ENCODE results near the gene AGMO. TPM values are rescaled to one million over a fixed set of nuclear protein-coding genes. Genes with fewer than 3 reads are reported as not detected.

AGMO gene
- total and polyA plus RNA-seq, 12 donors, result 0.12 to 0.70 (median 0.40) TPM

DNA sequence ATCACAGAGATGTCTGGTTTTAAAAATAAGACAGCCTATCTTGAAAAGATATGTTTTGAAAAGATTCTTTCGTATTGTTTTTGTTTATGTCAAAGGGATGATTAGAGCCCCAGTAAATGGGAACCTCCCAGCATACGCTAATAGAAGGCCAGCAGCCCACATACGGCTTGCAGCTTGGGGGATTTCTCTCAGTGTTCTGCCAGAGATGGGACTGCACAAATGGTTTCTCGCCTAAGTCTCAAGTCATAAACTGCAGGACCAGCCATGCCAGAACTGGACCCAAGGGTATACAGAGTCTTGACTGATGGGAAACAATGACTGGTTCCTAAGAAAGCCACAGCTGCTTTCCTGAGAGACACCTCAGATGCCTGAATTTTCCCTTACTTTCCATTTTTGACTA, 352.4 kb downstream of the AGMO start:
- WGBS, 2 donors, result 66 to 68% methylated on average over 4 of the region's 4 CpGs
- H3K27me3 ChIP-seq, result no peaks in the 10 kb centered on the region
- ATAC-seq (no peak), DNase-seq (no peak)
- TF ChIP-seq, protein P1, sequence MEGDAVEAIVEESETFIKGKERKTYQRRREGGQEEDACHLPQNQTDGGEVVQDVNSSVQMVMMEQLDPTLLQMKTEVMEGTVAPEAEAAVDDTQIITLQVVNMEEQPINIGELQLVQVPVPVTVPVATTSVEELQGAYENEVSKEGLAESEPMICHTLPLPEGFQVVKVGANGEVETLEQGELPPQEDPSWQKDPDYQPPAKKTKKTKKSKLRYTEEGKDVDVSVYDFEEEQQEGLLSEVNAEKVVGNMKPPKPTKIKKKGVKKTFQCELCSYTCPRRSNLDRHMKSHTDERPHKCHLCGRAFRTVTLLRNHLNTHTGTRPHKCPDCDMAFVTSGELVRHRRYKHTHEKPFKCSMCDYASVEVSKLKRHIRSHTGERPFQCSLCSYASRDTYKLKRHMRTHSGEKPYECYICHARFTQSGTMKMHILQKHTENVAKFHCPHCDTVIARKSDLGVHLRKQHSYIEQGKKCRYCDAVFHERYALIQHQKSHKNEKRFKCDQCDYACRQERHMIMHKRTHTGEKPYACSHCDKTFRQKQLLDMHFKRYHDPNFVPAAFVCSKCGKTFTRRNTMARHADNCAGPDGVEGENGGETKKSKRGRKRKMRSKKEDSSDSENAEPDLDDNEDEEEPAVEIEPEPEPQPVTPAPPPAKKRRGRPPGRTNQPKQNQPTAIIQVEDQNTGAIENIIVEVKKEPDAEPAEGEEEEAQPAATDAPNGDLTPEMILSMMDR (IDR thresholded peaks at IDR 0.05), result no peak
- H3K4me3 ChIP-seq, result no peak overlapping the region
- no peak overlapping the region for H3K27ac ChIP-seq
- intact Hi-C loops (cut with DNase I), result no loop called here
- H3K4me1 ChIP-seq, result no peaks in the 10 kb centered on the region
- no peaks in the 10 kb centered on the region for H3K9me3 ChIP-seq
- H3K36me3 ChIP-seq, result no peaks in the 10 kb centered on the region

DNA sequence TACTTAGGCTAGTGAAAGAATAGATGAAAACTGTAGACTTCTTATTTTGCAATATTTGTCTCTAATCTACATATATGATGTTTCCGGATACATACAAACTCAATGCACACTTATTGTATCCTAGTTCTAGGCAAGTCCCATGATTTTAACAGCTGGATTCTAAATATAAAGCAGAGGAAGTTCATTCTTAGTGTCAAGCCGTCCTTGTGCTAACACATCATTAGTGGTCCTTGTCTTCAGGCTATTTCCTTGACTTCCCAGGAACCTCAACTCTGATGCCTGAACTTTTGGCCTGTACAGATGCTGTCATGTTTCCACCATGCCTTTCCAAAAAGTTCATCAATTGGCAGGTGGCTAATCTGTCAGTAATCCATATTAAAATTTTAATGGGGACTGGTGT, 357.4 kb downstream of the AGMO start:
- H3K4me1 ChIP-seq, result no peaks in the 10 kb centered on the region
- TF ChIP-seq, protein P1 (IDR thresholded peaks at IDR 0.05), result no peak
- H3K36me3 ChIP-seq, result no peaks in the 10 kb centered on the region
- no peaks in the 10 kb centered on the region for H3K27me3 ChIP-seq
- no peak overlapping the region for H3K27ac ChIP-seq
- ATAC-seq, result no peak
- no peak for DNase-seq
- intact Hi-C loops (cut with DNase I), result no loop called here
- no peaks in the 10 kb centered on the region for H3K9me3 ChIP-seq
- 44 to 50% methylated on average over 2 of the region's 2 CpGs for whole genome bisulfite sequencing, 2 donors
- H3K4me3 ChIP-seq, result no peak overlapping the region

DNA sequence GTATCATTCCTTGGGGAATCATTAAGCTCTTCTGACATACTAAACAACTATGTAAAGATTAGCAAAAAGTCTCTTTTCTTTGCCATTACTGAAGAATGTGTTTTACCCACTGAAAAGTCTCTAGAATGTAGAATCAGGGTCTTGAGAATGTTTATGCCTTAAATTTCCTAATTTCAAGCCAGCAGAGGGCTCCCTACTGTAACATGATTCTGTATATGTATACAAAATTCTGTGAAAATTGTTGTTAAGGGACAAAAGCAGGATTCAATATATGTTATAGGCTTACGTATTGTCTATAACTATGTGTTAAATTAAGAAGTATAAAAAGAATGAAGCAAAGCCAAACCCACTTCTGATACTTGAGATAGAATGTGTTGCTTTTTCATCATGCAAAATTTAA, 362.3 kb downstream of the AGMO start:
- Histone ChIP-seq H3K4me3 (no peak overlapping the region), H3K27ac (no peak overlapping the region), H3K4me1 (peaks cover 0 to 5% (median 0%) of the 10 kb centered on the region in 9 donors), H3K9me3 (no peaks in the 10 kb centered on the region), H3K27me3 (no peaks in the 10 kb centered on the region), H3K36me3 (no peaks in the 10 kb centered on the region)
- 65 to 66% methylated on average over 1 of the region's 1 CpG for WGBS, 2 donors
- intact Hi-C loops (cut with DNase I), result loop anchor here in 1 of 10 donors (10.0 kb wide), 1 partner anchor 65 kb away; no protein-coding TSS in a partner anchor
- TF ChIP-seq, protein P1 (IDR thresholded peaks at IDR 0.05), result peak in 5 of 9 donors; percentile 36 to 53 (median 37)
- DNase-seq (no peak), ATAC-seq (no peak)

DNA sequence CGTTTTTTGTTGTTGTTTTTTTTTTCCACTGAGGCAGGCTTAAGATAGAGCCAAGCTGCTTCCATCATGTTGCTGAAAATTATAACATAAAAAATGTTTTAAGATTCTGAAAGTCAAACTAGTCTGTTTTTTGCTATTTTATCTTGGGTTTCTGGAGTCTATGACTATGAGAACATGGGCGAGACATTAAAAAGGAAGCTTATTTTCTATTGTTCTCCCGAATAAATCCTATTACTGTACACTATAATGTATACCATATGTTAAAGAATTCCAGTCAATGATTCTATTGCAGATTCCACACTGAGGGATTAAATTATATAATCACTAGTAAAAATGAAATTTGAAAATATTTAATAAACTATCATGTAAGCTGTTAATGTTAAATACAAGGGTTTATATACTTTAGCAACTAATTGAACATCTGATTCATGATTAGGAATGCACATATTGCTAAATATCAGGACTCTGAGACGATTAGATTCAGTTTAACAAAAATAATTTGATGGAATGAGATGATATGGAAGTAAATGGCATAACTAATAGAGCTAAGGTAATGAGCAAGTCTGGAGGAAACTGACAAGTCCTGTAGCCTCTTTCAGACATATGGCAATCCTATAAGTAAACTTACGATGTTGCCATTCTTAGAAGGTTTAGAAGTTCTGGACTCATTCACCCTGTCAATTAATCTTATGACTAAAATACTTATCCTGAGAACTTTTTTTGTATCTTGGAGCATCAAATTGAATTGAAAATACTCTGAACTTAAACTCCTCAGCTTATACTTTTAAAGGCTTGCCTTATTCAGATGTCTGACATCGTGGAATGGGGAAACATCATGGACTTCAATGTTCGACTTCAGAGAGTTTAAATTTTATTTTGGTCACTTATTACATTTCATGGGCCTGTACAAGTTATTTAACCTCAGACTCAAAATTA, 364.5 kb downstream of the AGMO start:
- ATAC-seq (no peak), DNase-seq (no peak)
- TF ChIP-seq, protein P1 (IDR thresholded peaks at IDR 0.05), result no peak
- no peaks in the 10 kb centered on the region for H3K27me3 ChIP-seq
- intact Hi-C loops (cut with DNase I), result loop anchor here in 1 of 10 donors (10.0 kb wide), 1 partner anchor 63 kb away; no protein-coding TSS in a partner anchor
- no peaks in the 10 kb centered on the region for H3K36me3 ChIP-seq
- H3K27ac ChIP-seq, result no peak overlapping the region
- peaks cover 0 to 3% (median 0%) of the 10 kb centered on the region in 11 donors for H3K9me3 ChIP-seq
- peaks cover 0 to 5% (median 0%) of the 10 kb centered on the region in 9 donors for H3K4me1 ChIP-seq
- 75 to 77% methylated on average over 7 of the region's 7 CpGs for WGBS, 2 donors
- H3K4me3 ChIP-seq, result no peak overlapping the region

All from heart right ventricle (tissue), 16 donors.